GM18526 (cell line): ENCODE data around the gene AAR2.

Source experiments
- POLR2A ChIP-seq: IDR thresholded peaks from 3 replicates; pipeline ENCODE4 v1.6.1; 2011; ENCODE audit not compliant: insufficient read length; ENCODE audit errors: extremely low read depth

The AAR2 gene

GRCh38 chr20:36277546-36277945, 41.3 kb downstream of the AAR2 start:
- TF ChIP-seq POLR2A, result no peak

DNA sequence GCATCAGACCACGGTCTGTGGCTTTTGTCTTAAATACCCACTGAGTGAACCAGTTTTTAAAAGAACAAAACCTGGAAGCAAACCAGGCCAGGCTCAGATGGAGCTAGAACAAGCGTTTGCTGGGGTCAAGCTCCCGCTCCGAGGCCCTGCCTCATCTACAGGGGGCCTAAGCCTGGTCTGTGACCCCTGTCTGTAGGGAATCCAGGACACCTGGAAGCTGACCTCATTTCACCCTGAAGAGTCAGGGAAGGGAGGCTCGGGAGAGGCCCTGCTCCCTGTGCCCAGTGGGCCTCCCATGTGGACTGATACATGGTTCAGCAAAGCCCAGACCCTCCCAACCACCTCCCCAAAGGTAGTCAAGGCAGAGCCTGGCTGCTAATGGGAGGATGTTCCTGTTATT, 43.1 kb downstream of the AAR2 start:
- TF ChIP-seq POLR2A, result no peak

- TF ChIP-seq POLR2A, result no peak
Observed at GRCh38 chr20:36279776-36280175, 43.5 kb downstream of the AAR2 start.

DNA sequence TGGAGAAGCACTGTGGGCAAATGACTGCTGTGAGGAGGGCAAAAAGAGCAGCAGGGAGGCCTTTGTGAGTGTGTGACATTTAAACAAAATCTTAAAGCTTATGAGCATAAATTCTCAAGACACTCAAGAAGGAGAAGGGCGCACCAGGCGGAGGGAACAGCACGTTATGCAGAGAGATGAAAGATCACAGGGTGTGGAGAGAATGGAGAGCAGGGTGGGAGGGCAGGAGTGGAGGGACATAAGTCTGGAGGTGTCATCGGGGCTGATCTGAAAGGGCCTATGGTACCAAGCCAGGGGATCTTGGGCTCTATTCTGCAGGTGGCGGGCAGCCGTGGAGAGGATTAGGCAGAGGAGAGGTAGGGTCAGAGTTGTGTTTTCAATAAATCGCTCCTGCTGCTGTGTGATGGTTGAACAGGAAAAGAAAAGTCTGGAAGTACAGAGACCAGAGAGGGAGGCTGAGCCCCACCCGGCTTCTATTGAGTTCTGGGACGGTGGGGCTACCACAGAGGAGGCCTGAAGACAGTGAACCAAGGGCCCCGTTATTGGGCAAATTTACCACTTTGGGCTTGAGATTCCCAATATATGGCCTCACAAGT, 45.6 kb downstream of the AAR2 start:
- no peak for TF ChIP-seq POLR2A

DNA sequence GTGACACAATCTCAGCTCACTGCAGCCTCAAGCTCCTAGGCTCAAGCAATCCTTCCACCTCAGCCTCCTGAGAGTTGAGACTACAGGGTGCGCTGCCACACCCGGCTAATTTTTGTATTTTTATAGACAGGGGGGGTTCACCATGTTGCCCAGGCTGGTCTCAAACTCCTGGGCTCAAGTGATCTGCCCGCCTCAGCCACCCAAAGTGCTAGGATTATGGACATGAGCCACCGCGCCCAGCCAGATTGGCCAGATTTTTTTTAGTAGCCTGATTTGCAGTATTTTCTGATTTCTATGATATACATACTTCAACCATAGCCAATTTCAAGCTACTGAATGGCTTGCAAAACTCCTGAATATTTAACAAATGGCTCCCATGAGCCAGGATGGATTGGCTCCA, 48.5 kb downstream of the AAR2 start:
- TF ChIP-seq POLR2A, result no peak

DNA sequence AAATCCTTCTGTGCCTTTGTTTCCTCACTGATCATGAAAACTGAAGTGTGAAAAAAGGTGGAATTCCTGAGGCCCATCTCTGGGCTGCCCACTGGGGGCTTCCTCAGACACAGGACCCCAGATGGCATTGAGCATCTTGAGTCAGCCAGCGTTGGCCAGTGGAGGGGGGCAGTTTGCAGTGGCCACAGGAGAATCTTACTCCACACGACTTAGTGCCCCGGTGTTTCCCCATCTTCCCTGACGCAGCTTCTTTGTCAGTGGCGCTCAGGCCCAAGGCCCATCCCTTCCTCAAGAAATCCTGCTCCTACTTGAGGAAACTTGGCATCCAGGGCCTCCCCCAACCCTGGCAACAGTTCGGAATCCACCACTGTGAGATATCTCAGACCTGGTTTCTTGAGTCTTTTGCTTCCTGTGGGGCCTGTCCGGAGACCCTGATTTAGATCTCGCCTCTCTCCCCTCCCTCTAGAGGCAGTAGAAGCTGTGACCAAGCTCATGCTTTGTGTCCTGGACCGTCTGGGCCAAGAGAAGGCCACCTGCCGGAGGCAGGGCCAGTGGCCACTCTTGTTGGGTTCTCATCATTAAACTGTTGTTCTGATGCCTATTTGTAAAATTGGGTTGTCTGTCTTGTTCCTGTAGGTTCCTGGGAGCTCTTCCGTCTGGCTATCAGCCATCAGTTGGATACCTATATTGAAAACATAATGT, 49.6 kb downstream of the AAR2 start:
- TF ChIP-seq POLR2A, result no peak

GRCh38 chr20:36297656-36298055, 61.4 kb downstream of the AAR2 start:
- no peak for TF ChIP-seq POLR2A

- no peak for TF ChIP-seq POLR2A
Observed at GRCh38 chr20:36298061-36298460, 61.8 kb downstream of the AAR2 start.

DNA sequence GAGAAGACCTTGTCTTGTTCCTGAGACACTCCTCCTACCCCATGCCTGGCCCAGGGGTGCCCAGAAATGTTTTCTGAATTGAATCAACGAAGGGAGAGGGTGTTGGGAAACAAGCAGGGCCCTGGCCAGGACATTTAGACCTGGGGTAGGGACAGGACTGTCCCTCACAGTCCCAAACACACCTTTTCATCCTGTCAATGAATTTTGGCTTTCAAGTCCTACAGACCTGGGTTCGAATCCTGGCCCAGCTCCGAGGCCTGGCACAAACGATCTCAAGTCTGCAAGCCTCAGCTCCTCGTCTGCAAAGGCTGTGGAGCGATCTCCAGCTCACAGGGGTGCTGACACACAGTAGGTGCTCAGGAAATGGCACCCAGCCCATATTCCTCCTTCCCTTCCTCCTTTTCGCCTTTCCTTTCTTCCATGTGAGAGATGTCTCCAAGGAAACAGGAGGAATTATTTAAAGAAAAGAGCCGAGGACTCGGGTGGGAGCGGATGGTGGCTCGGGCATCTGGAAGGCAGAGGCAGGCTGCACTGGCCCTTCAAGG, 62.6 kb downstream of the AAR2 start:
- TF ChIP-seq POLR2A, result no peak

GRCh38 chr20:36299459-36299858, 63.2 kb downstream of the AAR2 start:
- TF ChIP-seq POLR2A, result no peak

GRCh38 chr20:36301359-36302119, 65.3 kb downstream of the AAR2 start:
- TF ChIP-seq POLR2A, result no peak

- TF ChIP-seq POLR2A, result no peak
Observed at GRCh38 chr20:36303020-36303595, 66.8 kb downstream of the AAR2 start.

DNA sequence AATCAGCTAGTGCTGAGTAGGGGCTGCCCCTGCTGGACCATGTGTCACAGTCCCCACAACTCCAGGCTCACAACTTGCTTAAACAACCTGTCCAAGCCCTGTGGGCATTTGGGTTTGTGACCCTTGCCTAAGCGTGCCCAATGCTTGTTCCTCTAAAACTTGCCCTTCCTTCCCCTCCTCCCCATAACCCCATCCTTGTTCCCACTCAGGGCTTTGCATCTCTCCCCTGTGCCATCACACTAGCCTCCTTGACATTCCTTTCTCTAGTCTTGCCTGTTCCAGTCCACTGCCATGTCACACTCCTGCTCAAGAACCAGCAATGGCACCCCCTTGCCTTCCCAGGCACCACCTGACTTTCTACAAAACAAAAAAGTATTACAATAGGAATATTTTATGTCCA, 67.6 kb downstream of the AAR2 start:
- TF ChIP-seq POLR2A, result no peak

- no peak for TF ChIP-seq POLR2A
Observed at GRCh38 chr20:36304786-36305495, 68.7 kb downstream of the AAR2 start.
